ENCODE measurements around the gene IRF7.

DNA sequence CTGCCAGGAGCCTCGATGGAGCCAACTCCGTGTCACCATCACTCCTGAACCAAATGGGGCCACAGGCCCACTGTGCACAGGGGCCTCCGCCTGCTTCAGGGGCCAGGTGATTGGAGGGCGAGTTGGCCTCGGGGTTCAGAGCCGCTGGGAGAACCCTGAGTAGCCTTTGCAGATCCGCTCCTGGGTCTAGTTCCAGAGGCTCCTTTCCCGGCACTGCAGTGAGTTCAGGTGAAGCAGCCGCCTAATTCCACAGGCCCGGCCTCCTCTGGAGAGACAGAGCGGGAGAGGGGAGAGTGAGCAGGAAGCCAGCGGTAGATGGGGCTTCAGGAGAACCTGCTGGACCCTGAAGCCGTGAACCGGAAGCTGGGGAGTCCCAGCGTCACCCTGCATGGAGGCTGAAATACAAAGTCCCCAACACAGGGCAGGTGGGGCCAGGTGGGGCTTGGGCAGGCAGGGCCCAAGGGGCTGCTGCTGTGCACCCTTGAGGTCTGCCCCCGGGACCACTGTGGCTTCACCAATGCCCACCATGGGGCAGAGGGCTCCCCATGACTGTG lies 43.9 kb upstream of the IRF7 start:
- TF ChIP-seq, protein P1, sequence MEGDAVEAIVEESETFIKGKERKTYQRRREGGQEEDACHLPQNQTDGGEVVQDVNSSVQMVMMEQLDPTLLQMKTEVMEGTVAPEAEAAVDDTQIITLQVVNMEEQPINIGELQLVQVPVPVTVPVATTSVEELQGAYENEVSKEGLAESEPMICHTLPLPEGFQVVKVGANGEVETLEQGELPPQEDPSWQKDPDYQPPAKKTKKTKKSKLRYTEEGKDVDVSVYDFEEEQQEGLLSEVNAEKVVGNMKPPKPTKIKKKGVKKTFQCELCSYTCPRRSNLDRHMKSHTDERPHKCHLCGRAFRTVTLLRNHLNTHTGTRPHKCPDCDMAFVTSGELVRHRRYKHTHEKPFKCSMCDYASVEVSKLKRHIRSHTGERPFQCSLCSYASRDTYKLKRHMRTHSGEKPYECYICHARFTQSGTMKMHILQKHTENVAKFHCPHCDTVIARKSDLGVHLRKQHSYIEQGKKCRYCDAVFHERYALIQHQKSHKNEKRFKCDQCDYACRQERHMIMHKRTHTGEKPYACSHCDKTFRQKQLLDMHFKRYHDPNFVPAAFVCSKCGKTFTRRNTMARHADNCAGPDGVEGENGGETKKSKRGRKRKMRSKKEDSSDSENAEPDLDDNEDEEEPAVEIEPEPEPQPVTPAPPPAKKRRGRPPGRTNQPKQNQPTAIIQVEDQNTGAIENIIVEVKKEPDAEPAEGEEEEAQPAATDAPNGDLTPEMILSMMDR (conservative IDR thresholded peaks at IDR 0.05; ENCODE audit: low read depth in 2 of 2): no peak
- TF ChIP-seq EZH2 (IDR thresholded peaks at IDR 0.05; ENCODE audit: low read depth, unreplicated experiment) (no peak), EZH2phosphoT487 (IDR thresholded peaks at IDR 0.05; ENCODE audit: unreplicated experiment) (no peak), POLR2AphosphoS5 (IDR thresholded peaks at IDR 0.05; ENCODE audit: low read depth) (no peak), STAT1 (IDR thresholded peaks at IDR 0.05; ENCODE audit: unreplicated experiment) (no peak), CREB1 (CRISPR knock-in tag; IDR thresholded peaks at IDR 0.05; ENCODE audit: low read depth) (no peak), ZNF114 (CRISPR knock-in tag; IDR thresholded peaks at IDR 0.05) (no peak)
- TF ChIP-seq, protein P2, sequence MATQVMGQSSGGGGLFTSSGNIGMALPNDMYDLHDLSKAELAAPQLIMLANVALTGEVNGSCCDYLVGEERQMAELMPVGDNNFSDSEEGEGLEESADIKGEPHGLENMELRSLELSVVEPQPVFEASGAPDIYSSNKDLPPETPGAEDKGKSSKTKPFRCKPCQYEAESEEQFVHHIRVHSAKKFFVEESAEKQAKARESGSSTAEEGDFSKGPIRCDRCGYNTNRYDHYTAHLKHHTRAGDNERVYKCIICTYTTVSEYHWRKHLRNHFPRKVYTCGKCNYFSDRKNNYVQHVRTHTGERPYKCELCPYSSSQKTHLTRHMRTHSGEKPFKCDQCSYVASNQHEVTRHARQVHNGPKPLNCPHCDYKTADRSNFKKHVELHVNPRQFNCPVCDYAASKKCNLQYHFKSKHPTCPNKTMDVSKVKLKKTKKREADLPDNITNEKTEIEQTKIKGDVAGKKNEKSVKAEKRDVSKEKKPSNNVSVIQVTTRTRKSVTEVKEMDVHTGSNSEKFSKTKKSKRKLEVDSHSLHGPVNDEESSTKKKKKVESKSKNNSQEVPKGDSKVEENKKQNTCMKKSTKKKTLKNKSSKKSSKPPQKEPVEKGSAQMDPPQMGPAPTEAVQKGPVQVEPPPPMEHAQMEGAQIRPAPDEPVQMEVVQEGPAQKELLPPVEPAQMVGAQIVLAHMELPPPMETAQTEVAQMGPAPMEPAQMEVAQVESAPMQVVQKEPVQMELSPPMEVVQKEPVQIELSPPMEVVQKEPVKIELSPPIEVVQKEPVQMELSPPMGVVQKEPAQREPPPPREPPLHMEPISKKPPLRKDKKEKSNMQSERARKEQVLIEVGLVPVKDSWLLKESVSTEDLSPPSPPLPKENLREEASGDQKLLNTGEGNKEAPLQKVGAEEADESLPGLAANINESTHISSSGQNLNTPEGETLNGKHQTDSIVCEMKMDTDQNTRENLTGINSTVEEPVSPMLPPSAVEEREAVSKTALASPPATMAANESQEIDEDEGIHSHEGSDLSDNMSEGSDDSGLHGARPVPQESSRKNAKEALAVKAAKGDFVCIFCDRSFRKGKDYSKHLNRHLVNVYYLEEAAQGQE (IDR thresholded peaks at IDR 0.05; ENCODE audit: unreplicated experiment): no peak
- TF ChIP-seq, protein P3, sequence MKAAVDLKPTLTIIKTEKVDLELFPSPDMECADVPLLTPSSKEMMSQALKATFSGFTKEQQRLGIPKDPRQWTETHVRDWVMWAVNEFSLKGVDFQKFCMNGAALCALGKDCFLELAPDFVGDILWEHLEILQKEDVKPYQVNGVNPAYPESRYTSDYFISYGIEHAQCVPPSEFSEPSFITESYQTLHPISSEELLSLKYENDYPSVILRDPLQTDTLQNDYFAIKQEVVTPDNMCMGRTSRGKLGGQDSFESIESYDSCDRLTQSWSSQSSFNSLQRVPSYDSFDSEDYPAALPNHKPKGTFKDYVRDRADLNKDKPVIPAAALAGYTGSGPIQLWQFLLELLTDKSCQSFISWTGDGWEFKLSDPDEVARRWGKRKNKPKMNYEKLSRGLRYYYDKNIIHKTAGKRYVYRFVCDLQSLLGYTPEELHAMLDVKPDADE (IDR thresholded peaks at IDR 0.05): no peak
- TF ChIP-seq, protein P4, sequence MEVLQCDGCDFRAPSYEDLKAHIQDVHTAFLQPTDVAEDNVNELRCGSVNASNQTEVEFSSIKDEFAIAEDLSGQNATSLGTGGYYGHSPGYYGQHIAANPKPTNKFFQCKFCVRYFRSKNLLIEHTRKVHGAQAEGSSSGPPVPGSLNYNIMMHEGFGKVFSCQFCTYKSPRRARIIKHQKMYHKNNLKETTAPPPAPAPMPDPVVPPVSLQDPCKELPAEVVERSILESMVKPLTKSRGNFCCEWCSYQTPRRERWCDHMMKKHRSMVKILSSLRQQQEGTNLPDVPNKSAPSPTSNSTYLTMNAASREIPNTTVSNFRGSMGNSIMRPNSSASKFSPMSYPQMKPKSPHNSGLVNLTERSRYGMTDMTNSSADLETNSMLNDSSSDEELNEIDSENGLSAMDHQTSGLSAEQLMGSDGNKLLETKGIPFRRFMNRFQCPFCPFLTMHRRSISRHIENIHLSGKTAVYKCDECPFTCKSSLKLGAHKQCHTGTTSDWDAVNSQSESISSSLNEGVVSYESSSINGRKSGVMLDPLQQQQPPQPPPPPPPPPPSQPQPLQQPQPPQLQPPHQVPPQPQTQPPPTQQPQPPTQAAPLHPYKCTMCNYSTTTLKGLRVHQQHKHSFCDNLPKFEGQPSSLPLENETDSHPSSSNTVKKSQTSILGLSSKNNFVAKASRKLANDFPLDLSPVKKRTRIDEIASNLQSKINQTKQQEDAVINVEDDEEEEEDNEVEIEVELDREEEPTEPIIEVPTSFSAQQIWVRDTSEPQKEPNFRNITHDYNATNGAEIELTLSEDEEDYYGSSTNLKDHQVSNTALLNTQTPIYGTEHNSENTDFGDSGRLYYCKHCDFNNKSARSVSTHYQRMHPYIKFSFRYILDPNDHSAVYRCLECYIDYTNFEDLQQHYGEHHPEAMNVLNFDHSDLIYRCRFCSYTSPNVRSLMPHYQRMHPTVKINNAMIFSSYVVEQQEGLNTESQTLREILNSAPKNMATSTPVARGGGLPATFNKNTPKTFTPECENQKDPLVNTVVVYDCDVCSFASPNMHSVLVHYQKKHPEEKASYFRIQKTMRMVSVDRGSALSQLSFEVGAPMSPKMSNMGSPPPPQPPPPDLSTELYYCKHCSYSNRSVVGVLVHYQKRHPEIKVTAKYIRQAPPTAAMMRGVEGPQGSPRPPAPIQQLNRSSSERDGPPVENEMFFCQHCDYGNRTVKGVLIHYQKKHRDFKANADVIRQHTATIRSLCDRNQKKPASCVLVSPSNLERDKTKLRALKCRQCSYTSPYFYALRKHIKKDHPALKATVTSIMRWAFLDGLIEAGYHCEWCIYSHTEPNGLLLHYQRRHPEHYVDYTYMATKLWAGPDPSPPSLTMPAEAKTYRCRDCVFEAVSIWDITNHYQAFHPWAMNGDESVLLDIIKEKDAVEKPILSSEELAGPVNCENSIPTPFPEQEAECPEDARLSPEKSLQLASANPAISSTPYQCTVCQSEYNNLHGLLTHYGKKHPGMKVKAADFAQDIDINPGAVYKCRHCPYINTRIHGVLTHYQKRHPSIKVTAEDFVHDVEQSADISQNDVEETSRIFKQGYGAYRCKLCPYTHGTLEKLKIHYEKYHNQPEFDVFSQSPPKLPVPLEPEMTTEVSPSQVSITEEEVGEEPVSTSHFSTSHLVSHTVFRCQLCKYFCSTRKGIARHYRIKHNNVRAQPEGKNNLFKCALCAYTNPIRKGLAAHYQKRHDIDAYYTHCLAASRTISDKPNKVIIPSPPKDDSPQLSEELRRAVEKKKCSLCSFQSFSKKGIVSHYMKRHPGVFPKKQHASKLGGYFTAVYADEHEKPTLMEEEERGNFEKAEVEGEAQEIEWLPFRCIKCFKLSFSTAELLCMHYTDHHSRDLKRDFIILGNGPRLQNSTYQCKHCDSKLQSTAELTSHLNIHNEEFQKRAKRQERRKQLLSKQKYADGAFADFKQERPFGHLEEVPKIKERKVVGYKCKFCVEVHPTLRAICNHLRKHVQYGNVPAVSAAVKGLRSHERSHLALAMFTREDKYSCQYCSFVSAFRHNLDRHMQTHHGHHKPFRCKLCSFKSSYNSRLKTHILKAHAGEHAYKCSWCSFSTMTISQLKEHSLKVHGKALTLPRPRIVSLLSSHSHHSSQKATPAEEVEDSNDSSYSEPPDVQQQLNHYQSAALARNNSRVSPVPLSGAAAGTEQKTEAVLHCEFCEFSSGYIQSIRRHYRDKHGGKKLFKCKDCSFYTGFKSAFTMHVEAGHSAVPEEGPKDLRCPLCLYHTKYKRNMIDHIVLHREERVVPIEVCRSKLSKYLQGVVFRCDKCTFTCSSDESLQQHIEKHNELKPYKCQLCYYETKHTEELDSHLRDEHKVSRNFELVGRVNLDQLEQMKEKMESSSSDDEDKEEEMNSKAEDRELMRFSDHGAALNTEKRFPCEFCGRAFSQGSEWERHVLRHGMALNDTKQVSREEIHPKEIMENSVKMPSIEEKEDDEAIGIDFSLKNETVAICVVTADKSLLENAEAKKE (CRISPR knock-in tag; IDR thresholded peaks at IDR 0.05): no peak
